CD4-positive, alpha-beta memory T cell (primary cell): ENCODE results near the gene PRTG. TPM values are rescaled to one million over a fixed set of nuclear protein-coding genes. Genes with fewer than 3 reads are reported as not detected.
"Not testable (repeated sequence)": the region's sequence is repeated elsewhere in the genome, so short reads cannot be mapped to it uniquely, and the experiment has no call there.

Experiments used
- CTCF ChIA-PET: fragments of 350-600 bp; sonication (Branson Sonifier 250); formaldehyde crosslinking; loops from one replicate; lab custom pipeline; 2021; ENCODE audit warnings: inconsistent platforms; ENCODE audit not compliant: partially characterized antibody; lab: Charles Lee
- POLR2A ChIA-PET: fragments of 350-600 bp; sonication (Branson Sonifier 250); formaldehyde crosslinking; loops from one replicate; lab custom pipeline; 2021; ENCODE audit not compliant: partially characterized antibody; lab: Charles Lee
- DNase-seq, 5 donors: peaks; one replicate each; pipeline versions ENCODE4 v3.0.0 to v3.0.0-alpha.2; 2020 to 2022; ENCODE audit warnings: mixed read lengths in 1 of 5
- H3K27ac ChIP-seq: one replicate; pipeline ENCODE4 v1.7.0; 2013; ENCODE audit warnings: low read depth, low read length
- H3K27me3 ChIP-seq: 2 replicates; pipeline ENCODE4 v1.7.0; 2013; ENCODE audit warnings: mild to moderate bottlenecking, low read length, moderate library complexity; ENCODE audit not compliant: insufficient read depth
- H3K36me3 ChIP-seq: 2 replicates; pipeline ENCODE4 v1.7.0; 2013; ENCODE audit warnings: mild to moderate bottlenecking, low read length, moderate library complexity; ENCODE audit not compliant: insufficient read depth
- H3K4me1 ChIP-seq: 2 replicates; pipeline ENCODE4 v1.7.0; 2013; ENCODE audit warnings: mild to moderate bottlenecking, low read length, moderate library complexity; ENCODE audit not compliant: insufficient read depth
- H3K4me3 ChIP-seq, 2 donors: one replicate each; pipeline ENCODE4 v1.7.0; 2013; ENCODE audit warnings: low read length in 2 of 2, mild to moderate bottlenecking in 1 of 2
- H3K9me3 ChIP-seq, 2 donors: one replicate each; pipeline ENCODE4 v1.7.0; 2013; ENCODE audit warnings: low read length in 2 of 2, control low read depth in 1 of 2; ENCODE audit not compliant: control insufficient read depth in 1 of 2
- H3K27ac Mint-ChIP-seq, 7 donors: one replicate each; pipeline ENCODE4 v1.8.0; 2020 to 2021; ENCODE audit warnings: mixed read lengths in 7 of 7, mild to moderate bottlenecking in 6 of 7, inconsistent platforms in 3 of 7, moderate library complexity in 3 of 7
- H3K27me3 Mint-ChIP-seq, 2 donors: one replicate each; pipeline ENCODE4 v1.8.0; 2020 to 2021; ENCODE audit warnings: mixed read lengths in 2 of 2
- H3K36me3 Mint-ChIP-seq, 2 donors: one replicate each; pipeline ENCODE4 v1.8.0; 2020 to 2021; ENCODE audit warnings: mixed read lengths in 2 of 2, inconsistent platforms in 1 of 2, mild to moderate bottlenecking in 1 of 2
- H3K4me1 Mint-ChIP-seq, 4 donors: one replicate each; pipeline ENCODE4 v1.8.0; 2020 to 2021; ENCODE audit warnings: mixed read lengths in 4 of 4, mild to moderate bottlenecking in 1 of 4
- H3K4me3 Mint-ChIP-seq, 8 donors: one replicate each; pipeline ENCODE4 v1.8.0; 2020 to 2021; ENCODE audit warnings: mixed read lengths in 8 of 8, mild to moderate bottlenecking in 7 of 8, moderate library complexity in 6 of 8, inconsistent platforms in 3 of 8
- H3K9me3 Mint-ChIP-seq, 8 donors: one replicate each; pipeline ENCODE4 v1.8.0; 2020 to 2021; ENCODE audit warnings: mixed read lengths in 8 of 8, mild to moderate bottlenecking in 5 of 8, inconsistent platforms in 3 of 8, moderate library complexity in 1 of 8
- intact Hi-C: fragments of 100-400 bp; cut with micrococcal nuclease; formaldehyde crosslinking; loops from one replicate; pipeline ENCODE4 v1.15.1; 2023
- polyA plus RNA-seq, 2 donors: library from polyadenylated mRNA; unstranded; fragments of 300-500 nt; fragmentation: Illumina TruSeq; gene quantifications; one replicate each; pipeline ENCODE4 v1.2.3, GENCODE V29; 2021
- total RNA-seq, 2 experiments: library from RNA; stranded (reverse); gene quantifications; one replicate each; pipeline ENCODE4 v1.2.3, GENCODE V29; 2021

PRTG gene
- total and polyA plus RNA-seq, 4 experiments from 2014 or later = not detected

DNA sequence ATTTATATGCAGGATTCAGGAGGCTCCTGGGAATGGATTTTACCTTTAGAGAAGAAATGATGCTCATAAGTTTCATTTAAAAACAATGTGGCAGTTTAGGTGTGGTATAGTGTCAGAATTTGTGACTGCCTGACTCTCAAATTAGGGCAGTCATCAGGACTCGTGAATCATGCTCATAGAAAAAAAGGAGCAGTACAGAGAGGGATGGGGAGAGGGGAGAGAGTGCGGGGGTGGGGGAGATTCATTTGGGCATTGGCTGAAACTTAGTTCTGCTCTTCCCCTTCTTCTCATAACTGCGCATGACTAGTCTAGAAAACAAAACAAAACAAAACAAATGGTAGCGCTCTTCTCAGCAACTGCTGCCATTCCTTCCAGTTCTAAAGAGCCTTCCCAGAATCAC is 44.3 kb downstream of the PRTG start:
- ChIA-PET CTCF (interaction anchor here (1.1 kb wide), 1 partner anchor 49 kb away, joined by 3 read pairs; no protein-coding TSS in a partner anchor), POLR2A (no interaction called here)
- no peak overlapping the region for H3K27ac ChIP-seq
- H3K36me3 ChIP-seq = no peaks in the 10 kb centered on the region
- DNase-seq = no peak
- Mint-ChIP-seq H3K27me3 (peaks cover 6 to 12% of the 10 kb centered on the region in 2 donors), H3K9me3 (no peaks in the 10 kb centered on the region), H3K4me1 (peaks cover 0 to 4% (median 1%) of the 10 kb centered on the region in 4 donors), H3K4me3 (no peak overlapping the region), H3K27ac (no peak overlapping the region), H3K36me3 (no peaks in the 10 kb centered on the region)
- peaks cover 5% of the 10 kb centered on the region for H3K27me3 ChIP-seq
- intact Hi-C loops = no loop called here
- no peaks in the 10 kb centered on the region for H3K4me1 ChIP-seq
- H3K4me3 ChIP-seq = no peak overlapping the region
- no peaks in the 10 kb centered on the region for H3K9me3 ChIP-seq

DNA sequence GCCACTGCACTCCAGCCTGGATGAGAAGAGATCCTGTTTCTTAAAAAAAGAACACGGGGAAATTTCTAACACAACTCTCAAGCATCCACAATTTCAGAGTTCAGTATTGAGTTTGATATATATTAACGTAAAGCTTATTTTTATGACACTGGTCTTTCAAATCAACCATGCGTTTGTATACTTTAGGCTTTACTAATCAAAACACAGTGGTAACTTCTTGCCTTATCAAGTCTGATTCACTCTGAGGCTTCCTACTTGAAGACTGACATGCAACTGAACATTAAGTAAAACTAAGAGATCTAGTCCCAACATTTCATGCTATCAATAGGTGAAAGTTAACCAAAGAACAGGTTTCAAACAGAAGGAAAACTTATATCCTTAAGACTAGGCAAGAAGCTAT is 46.7 kb downstream of the PRTG start:
- intact Hi-C loops = no loop called here
- H3K27ac ChIP-seq = no peak overlapping the region
- H3K36me3 ChIP-seq = no peaks in the 10 kb centered on the region
- Mint-ChIP-seq H3K27me3 (peaks cover 6 to 12% of the 10 kb centered on the region in 2 donors), H3K27ac (no peak overlapping the region), H3K9me3 (no peaks in the 10 kb centered on the region), H3K4me1 (peaks cover 0 to 4% (median 1%) of the 10 kb centered on the region in 4 donors), H3K4me3 (no peak overlapping the region), H3K36me3 (no peaks in the 10 kb centered on the region)
- DNase-seq = no peak
- POLR2A ChIA-PET = no interaction called here
- no peaks in the 10 kb centered on the region for H3K4me1 ChIP-seq
- CTCF ChIA-PET = no interaction called here
- H3K27me3 ChIP-seq = peaks cover 5% of the 10 kb centered on the region
- H3K4me3 ChIP-seq = no peak overlapping the region
- H3K9me3 ChIP-seq = no peaks in the 10 kb centered on the region

DNA sequence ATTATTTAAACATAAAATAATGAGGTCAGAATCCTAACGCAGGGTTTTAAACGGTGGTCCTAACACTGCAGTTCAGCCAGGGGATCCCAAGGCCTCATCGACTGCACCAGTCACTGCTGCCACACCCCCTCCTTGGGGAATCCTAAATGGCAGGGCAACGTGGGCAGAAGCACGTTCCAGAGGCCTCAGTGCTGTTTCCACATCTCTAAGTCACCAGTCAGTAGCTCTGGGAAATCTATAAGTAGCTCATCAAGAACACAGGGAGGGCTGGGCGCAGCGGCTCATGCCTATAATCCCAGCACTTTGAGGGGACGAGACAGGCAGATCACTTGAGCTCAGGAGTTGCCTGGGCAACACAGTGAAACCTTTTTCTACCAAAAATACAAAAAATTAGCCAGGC is 47.5 kb downstream of the PRTG start:
- intact Hi-C loops = no loop called here
- no peak for DNase-seq
- peaks cover 6 to 9% of the 10 kb centered on the region in 2 donors for H3K27me3 Mint-ChIP-seq
- no peaks in the 10 kb centered on the region for H3K36me3 ChIP-seq
- no peaks in the 10 kb centered on the region for H3K4me1 ChIP-seq
- no peak overlapping the region for H3K4me3 ChIP-seq
- H3K27me3 ChIP-seq = peaks cover 5% of the 10 kb centered on the region
- ChIA-PET POLR2A (no interaction called here), CTCF (no interaction called here)
- H3K27ac ChIP-seq = no peak overlapping the region
- H3K4me3 Mint-ChIP-seq = no peak overlapping the region
- H3K9me3 ChIP-seq = no peaks in the 10 kb centered on the region
- H3K36me3 Mint-ChIP-seq = no peaks in the 10 kb centered on the region
- peaks cover 0 to 4% (median 1%) of the 10 kb centered on the region in 4 donors for H3K4me1 Mint-ChIP-seq
- no peaks in the 10 kb centered on the region for H3K9me3 Mint-ChIP-seq
- H3K27ac Mint-ChIP-seq = no peak overlapping the region

DNA sequence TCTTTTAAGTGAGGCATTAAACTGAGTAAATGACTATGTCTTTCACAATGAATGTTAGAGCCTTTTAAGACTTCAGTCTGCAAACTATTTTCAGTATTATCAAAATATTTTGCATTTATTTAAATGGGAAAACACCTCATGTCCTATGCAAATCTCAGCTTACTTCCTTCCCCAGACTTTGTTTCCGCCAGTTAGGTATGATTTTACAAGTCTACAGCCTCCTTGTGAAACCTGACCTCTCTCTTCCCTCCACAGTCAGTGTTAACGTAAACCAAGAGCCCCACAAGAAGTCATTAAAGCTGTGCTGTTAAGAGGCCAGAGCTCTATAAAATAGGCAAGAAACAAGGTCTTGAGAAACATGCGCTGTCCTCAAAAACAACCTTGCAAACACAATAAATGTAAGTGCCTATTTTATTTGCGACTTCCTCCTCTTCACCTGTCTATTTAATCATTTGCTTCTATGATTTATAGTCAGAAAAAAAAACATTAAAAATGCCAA is 48.3 kb downstream of the PRTG start:
- Mint-ChIP-seq H3K9me3 (no peaks in the 10 kb centered on the region), H3K4me1 (peaks cover 0 to 4% (median 1%) of the 10 kb centered on the region in 4 donors), H3K27me3 (peaks cover 6 to 9% of the 10 kb centered on the region in 2 donors), H3K27ac (no peak overlapping the region), H3K36me3 (no peaks in the 10 kb centered on the region), H3K4me3 (no peak overlapping the region)
- Histone ChIP-seq H3K27me3 (peaks cover 5% of the 10 kb centered on the region), H3K27ac (no peak overlapping the region), H3K36me3 (no peaks in the 10 kb centered on the region), H3K4me3 (no peak overlapping the region), H3K9me3 (no peaks in the 10 kb centered on the region), H3K4me1 (no peaks in the 10 kb centered on the region)
- ChIA-PET CTCF (no interaction called here), POLR2A (no interaction called here)
- intact Hi-C loops = no loop called here
- no peak for DNase-seq

DNA sequence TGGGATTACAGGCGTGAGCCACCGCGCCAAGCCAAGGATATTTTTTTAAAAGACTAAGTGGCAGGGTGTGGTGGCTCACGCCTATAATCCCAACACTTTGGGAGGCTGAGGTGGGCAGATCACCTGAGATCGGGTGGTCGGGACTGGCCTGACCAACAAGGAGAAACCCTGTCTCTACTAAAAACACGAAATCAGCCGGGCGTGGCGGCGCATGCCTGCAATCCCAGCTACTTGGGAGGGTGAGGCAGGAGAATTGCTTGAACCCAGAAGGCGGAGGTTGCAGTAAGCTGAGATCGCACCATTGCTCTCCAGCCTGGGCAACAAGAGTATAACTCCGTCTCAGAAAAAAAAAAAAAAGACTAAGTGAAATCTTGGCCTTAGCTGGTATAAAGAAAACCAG is 49.8 kb downstream of the PRTG start:
- H3K4me1 Mint-ChIP-seq, H3K9me3 Mint-ChIP-seq, H3K27ac Mint-ChIP-seq, intact Hi-C loops, H3K36me3 ChIP-seq, H3K27ac ChIP-seq, H3K4me3 ChIP-seq, H3K27me3 ChIP-seq, DNase-seq, H3K4me1 ChIP-seq, H3K4me3 Mint-ChIP-seq, H3K36me3 Mint-ChIP-seq, H3K27me3 Mint-ChIP-seq, CTCF ChIA-PET, H3K9me3 ChIP-seq, POLR2A ChIA-PET: not testable (repeated sequence)

DNA sequence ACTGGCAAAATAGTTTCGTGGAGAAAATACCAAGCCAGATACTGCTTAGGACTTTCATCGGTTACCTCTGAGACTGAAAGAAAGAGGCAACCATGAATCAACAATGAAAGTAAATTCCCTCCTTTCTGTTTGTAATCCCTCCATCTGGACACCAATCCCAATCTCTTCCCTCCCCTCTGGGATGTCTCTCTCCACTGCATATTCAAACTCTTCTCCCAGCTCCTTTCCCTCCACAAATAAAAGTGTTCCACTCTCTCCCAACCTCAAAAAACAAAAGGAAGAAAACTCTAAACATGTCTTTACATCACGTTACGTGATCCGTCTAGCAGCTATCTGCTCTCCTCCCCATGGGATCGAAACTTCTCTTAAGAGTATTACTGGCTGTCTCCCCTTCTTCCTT is 55.2 kb downstream of the PRTG start:
- H3K36me3 Mint-ChIP-seq = no peaks in the 10 kb centered on the region
- H3K27me3 ChIP-seq = no peaks in the 10 kb centered on the region
- ChIA-PET POLR2A (no interaction called here), CTCF (no interaction called here)
- H3K4me1 Mint-ChIP-seq = peaks cover 0 to 5% (median 4%) of the 10 kb centered on the region in 4 donors
- H3K36me3 ChIP-seq = no peaks in the 10 kb centered on the region
- H3K27me3 Mint-ChIP-seq = peaks cover 3 to 5% of the 10 kb centered on the region in 2 donors
- H3K27ac ChIP-seq = no peak overlapping the region
- no peaks in the 10 kb centered on the region for H3K4me1 ChIP-seq
- H3K4me3 Mint-ChIP-seq = no peak overlapping the region
- no peaks in the 10 kb centered on the region for H3K9me3 Mint-ChIP-seq
- H3K4me3 ChIP-seq = no peak overlapping the region
- intact Hi-C loops = no loop called here
- no peaks in the 10 kb centered on the region for H3K9me3 ChIP-seq
- H3K27ac Mint-ChIP-seq = no peak overlapping the region
- no peak for DNase-seq

DNA sequence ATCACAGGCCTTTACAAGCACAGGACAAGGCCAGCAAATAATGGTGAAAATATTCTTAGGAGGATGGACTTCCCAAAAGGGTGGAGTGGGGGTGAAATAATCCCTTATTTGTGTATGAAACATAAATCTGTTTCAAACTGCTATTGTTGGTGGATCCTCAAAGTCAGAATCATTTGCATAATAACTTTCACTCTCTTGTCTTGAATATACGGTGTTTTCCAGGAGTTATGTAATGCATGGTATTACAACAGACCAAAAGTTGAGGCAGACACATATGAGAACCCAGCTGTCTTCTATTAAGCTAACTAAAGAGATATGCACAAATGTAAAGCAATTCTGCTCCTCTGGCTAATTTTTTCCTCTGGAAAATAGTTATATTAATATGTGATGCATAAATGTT is 57.7 kb downstream of the PRTG start:
- Histone ChIP-seq H3K27me3 (no peaks in the 10 kb centered on the region), H3K4me3 (no peak overlapping the region), H3K27ac (no peak overlapping the region), H3K36me3 (no peaks in the 10 kb centered on the region), H3K9me3 (no peaks in the 10 kb centered on the region), H3K4me1 (no peaks in the 10 kb centered on the region)
- Mint-ChIP-seq H3K4me3 (no peak overlapping the region), H3K27ac (no peak overlapping the region), H3K9me3 (no peaks in the 10 kb centered on the region), H3K4me1 (peaks cover 0 to 10% (median 7%) of the 10 kb centered on the region in 4 donors), H3K27me3 (peaks cover 3 to 5% of the 10 kb centered on the region in 2 donors), H3K36me3 (no peaks in the 10 kb centered on the region)
- ChIA-PET CTCF (no interaction called here), POLR2A (no interaction called here)
- intact Hi-C loops = no loop called here
- no peak for DNase-seq

DNA sequence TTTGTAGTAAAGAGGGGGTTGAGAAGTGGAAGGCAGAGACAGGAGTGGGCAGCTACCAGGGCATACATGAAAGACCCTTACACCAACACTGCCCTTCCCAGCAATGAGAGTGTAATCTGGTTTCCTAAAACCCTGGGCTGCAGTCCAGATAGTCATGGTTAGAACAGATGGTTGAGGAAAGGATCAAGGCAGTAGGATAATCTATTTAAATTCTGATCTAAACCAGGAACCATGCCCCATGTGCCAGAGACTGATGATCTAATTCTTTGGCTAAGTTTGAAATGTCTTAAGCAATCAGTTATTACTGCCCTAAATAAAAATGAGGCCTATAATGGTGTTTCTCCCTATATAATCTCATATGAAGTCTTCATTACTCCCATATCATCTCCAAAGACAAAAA is 59.6 kb downstream of the PRTG start:
- no peaks in the 10 kb centered on the region for H3K36me3 ChIP-seq
- H3K9me3 ChIP-seq = no peaks in the 10 kb centered on the region
- H3K4me3 Mint-ChIP-seq = peak overlapping the region in 1 of 8 donors; percentile 20
- no peaks in the 10 kb centered on the region for H3K36me3 Mint-ChIP-seq
- DNase-seq = no peak
- intact Hi-C loops = no loop called here
- no peaks in the 10 kb centered on the region for H3K4me1 ChIP-seq
- no peak overlapping the region for H3K27ac Mint-ChIP-seq
- H3K9me3 Mint-ChIP-seq = no peaks in the 10 kb centered on the region
- POLR2A ChIA-PET = no interaction called here
- H3K4me3 ChIP-seq = no peak overlapping the region
- peaks cover 0 to 12% (median 6%) of the 10 kb centered on the region in 4 donors for H3K4me1 Mint-ChIP-seq
- no peak overlapping the region for H3K27ac ChIP-seq
- H3K27me3 ChIP-seq = no peaks in the 10 kb centered on the region
- H3K27me3 Mint-ChIP-seq = peaks cover 0 to 5% of the 10 kb centered on the region in 2 donors
- CTCF ChIA-PET = no interaction called here
